Vagina (tissue), 2 donors: Measurements from ENCODE around the gene ANKS3. TPM values are rescaled to one million over a fixed set of nuclear protein-coding genes. Genes with fewer than 3 reads are reported as not detected.

Source experiments
- DNase-seq, 2 donors: peaks; one replicate each; pipeline ENCODE4 v3.0.0-alpha.2; 2017; ENCODE audit errors: extremely low spot score in 2 of 2
- H3K27ac ChIP-seq: fragments of 200-600 bp; sonication (generic); one replicate; pipeline ENCODE4 v1.5.1; 2019
- H3K27me3 ChIP-seq: fragments of 200-600 bp; sonication (generic); one replicate; pipeline ENCODE4 v1.5.1; 2019
- H3K36me3 ChIP-seq, 2 donors: fragments of 200-600 bp; sonication (generic); one replicate each; pipeline ENCODE4 v1.5.1; 2017 to 2019
- H3K4me1 ChIP-seq: fragments of 200-600 bp; sonication (generic); one replicate; pipeline ENCODE4 v1.5.1; 2019
- H3K4me3 ChIP-seq, 2 donors: fragments of 200-600 bp; sonication (generic); 1 replicate in 1 of 2; 2 replicates in 1 of 2; pipeline ENCODE4 v1.5.1; 2016 to 2019
- H3K9me3 ChIP-seq: fragments of 200-600 bp; sonication (generic); one replicate; pipeline ENCODE4 v1.5.1; 2019
- CTCF ChIP-seq, 3 experiments: fragments of 450-650 bp in 2 of 3; fragments of 200-600 bp in 1 of 3; sonication (generic) in 1 of 3; IDR thresholded peaks; one replicate each; pipeline ENCODE4 v1.5.1; 2017 to 2019; ENCODE audit warnings: antibody characterized with exemption in 3 of 3, mild to moderate bottlenecking in 2 of 3, moderate library complexity in 2 of 3
- POLR2A ChIP-seq, 2 donors: fragments of 450-650 bp; IDR thresholded peaks; one replicate each; pipeline ENCODE4 v1.6.1; 2017; ENCODE audit warnings: antibody characterized with exemption in 2 of 2, mild to moderate bottlenecking in 2 of 2, moderate library complexity in 2 of 2
- POLR2AphosphoS5 ChIP-seq, 2 donors: sonication (generic); formaldehyde crosslinking; IDR thresholded peaks; one replicate each; pipeline ENCODE4 v1.9.0; 2017; ENCODE audit warnings: antibody characterized with exemption in 2 of 2, mild to moderate bottlenecking in 2 of 2, low read depth in 1 of 2; ENCODE audit not compliant: insufficient read depth in 1 of 2
- intact Hi-C: fragments of 100-400 bp; cut with DNase I; formaldehyde crosslinking; loops from one replicate; pipeline ENCODE4 v1.15.1; 2023
- total RNA-seq: library from RNA; depleted of rRNA; stranded (reverse); fragments of >200 nt; gene quantifications from one replicate; pipeline ENCODE4 v1.2.3, GENCODE V29; 2016

The ANKS3 gene
- total RNA-seq, 1 donor from 2014 or later = 25.3 TPM

GRCh38 chr16:4688674-4689045, 45.4 kb downstream of the ANKS3 start:
- Histone ChIP-seq H3K27me3 (no peaks in the 10 kb centered on the region), H3K36me3 (peaks cover 0 to 48% of the 10 kb centered on the region in 2 donors), H3K4me1 (peaks cover 10% of the 10 kb centered on the region), H3K9me3 (no peaks in the 10 kb centered on the region), H3K4me3 (no peak overlapping the region), H3K27ac (no peak overlapping the region)
- intact Hi-C loops = no loop called here
- TF ChIP-seq CTCF (IDR thresholded peaks at IDR 0.05) (no peak), POLR2AphosphoS5 (IDR thresholded peaks at IDR 0.05; ENCODE audit: insufficient read depth in 1 of 2, low read depth in 1 of 2) (no peak), POLR2A (IDR thresholded peaks at IDR 0.05) (no peak)
- no peak for DNase-seq

GRCh38 chr16:4687946-4688673, 46.0 kb downstream of the ANKS3 start:
- intact Hi-C loops = no loop called here
- Histone ChIP-seq H3K27ac (no peak overlapping the region), H3K36me3 (peaks cover 0 to 48% of the 10 kb centered on the region in 2 donors), H3K9me3 (no peaks in the 10 kb centered on the region), H3K4me3 (no peak overlapping the region), H3K4me1 (peaks cover 9% of the 10 kb centered on the region), H3K27me3 (no peaks in the 10 kb centered on the region)
- DNase-seq = no peak
- no peak for TF ChIP-seq POLR2AphosphoS5 (IDR thresholded peaks at IDR 0.05; ENCODE audit: insufficient read depth in 1 of 2, low read depth in 1 of 2)
- no peak for TF ChIP-seq CTCF (IDR thresholded peaks at IDR 0.05)
- no peak for TF ChIP-seq POLR2A (IDR thresholded peaks at IDR 0.05)

- Histone ChIP-seq H3K27me3 (no peaks in the 10 kb centered on the region), H3K36me3 (peaks cover 0 to 53% of the 10 kb centered on the region in 2 donors), H3K4me1 (peaks cover 2% of the 10 kb centered on the region), H3K4me3 (no peak overlapping the region), H3K27ac (no peak overlapping the region), H3K9me3 (no peaks in the 10 kb centered on the region)
- intact Hi-C loops = no loop called here
- no peak for DNase-seq
- TF ChIP-seq POLR2A (IDR thresholded peaks at IDR 0.05) = no peak
Observed at GRCh38 chr16:4687416-4687815, 46.7 kb downstream of the ANKS3 start.

- no peaks in the 10 kb centered on the region for H3K27me3 ChIP-seq
- no peak for TF ChIP-seq CTCF (IDR thresholded peaks at IDR 0.05)
- no peak for TF ChIP-seq POLR2A (IDR thresholded peaks at IDR 0.05)
- TF ChIP-seq POLR2AphosphoS5 (IDR thresholded peaks at IDR 0.05; ENCODE audit: insufficient read depth in 1 of 2, low read depth in 1 of 2) = no peak
- no peak overlapping the region for H3K27ac ChIP-seq
- peaks cover 0 to 59% of the 10 kb centered on the region in 2 donors for H3K36me3 ChIP-seq
- no peak for DNase-seq
- no peaks in the 10 kb centered on the region for H3K9me3 ChIP-seq
- intact Hi-C loops = no loop called here
- no peak overlapping the region for H3K4me3 ChIP-seq
- H3K4me1 ChIP-seq = no peaks in the 10 kb centered on the region
Observed at GRCh38 chr16:4686497-4687210, 47.4 kb downstream of the ANKS3 start.

DNA sequence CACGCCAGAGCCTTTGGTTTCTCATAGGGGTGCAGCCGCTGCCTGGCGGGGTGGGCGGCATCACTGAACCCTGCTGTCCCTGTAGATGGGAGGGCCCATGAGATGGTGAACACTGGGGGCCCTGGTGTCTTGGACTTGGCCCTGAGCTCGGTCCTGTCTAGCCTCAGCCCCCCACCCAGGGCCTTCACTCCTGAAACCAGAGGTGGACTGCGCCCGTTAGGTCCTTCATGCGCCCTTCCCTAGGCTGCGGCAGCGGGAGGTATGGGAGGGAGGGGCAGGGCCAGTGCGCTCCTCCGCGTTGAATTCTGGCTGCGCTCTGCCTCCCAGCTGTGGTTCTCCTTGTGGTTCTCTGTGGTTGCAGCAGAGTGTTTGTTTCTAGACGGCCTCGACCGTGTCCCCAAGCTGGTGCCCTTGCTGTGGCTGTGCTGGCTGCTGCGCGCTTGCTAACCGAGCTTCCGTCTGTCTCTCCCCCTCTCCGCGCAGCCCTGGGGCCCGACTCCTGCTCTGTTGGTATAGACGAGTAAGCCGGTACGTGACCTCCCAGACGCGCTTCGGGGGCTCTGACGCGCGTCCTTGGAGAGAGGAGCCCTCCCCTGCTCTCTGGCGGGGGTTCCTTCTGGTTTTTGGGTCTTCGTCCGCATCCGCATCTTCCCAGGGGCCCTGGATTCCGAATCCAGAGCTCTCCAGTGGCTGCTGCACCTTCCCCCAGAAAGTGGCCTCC, 48.1 kb downstream of the ANKS3 start:
- Histone ChIP-seq H3K36me3 (peaks cover 0 to 59% of the 10 kb centered on the region in 2 donors), H3K27me3 (no peaks in the 10 kb centered on the region)

More for the DNA sequence above, 48.1 kb downstream of the ANKS3 start:
- Histone ChIP-seq H3K27ac (no peak overlapping the region), H3K9me3 (no peaks in the 10 kb centered on the region), H3K4me3 (no peak overlapping the region), H3K4me1 (peaks cover 6% of the 10 kb centered on the region)
- DNase-seq = no peak
- TF ChIP-seq POLR2AphosphoS5 (IDR thresholded peaks at IDR 0.05; ENCODE audit: insufficient read depth in 1 of 2, low read depth in 1 of 2) = no peak
- no peak for TF ChIP-seq POLR2A (IDR thresholded peaks at IDR 0.05)
- no peak for TF ChIP-seq CTCF (IDR thresholded peaks at IDR 0.05)
- intact Hi-C loops = no loop called here
